Stimulated activated naive B cell treated with anti-CD40 and anti-IgM and Interleukin-4, amounts not matched to agents 10 μg/mL and 1 μg/mL and 100 μg/mL, for 72 hours (primary cell): ENCODE measurements around the gene ITGA7.
"Not testable (repeated sequence)": the region's sequence is repeated elsewhere in the genome, so short reads cannot be mapped to it uniquely, and the experiment has no call there.

Source experiments
- ATAC-seq, 2 donors: fragments of 150-1000 bp; cut with Tn5 transposase; replicated peaks; 2 replicates each; pipeline ENCODE4 v1.10.0; 2021; ENCODE audit warnings: moderate library complexity in 1 of 2
- DNase-seq: peaks from one replicate; pipeline ENCODE4 v3.0.0; 2021
- H3K27ac Mint-ChIP-seq: one replicate; pipeline ENCODE4 v1.8.0; 2022; ENCODE audit warnings: mild to moderate bottlenecking, mixed read lengths
- H3K27me3 Mint-ChIP-seq, 2 donors: one replicate each; pipeline ENCODE4 v1.8.0; 2022; ENCODE audit warnings: mixed read lengths in 2 of 2
- H3K36me3 Mint-ChIP-seq, 2 donors: one replicate each; pipeline ENCODE4 v1.8.0; 2022; ENCODE audit warnings: mixed read lengths in 2 of 2, mild to moderate bottlenecking in 1 of 2
- H3K4me1 Mint-ChIP-seq, 2 donors: one replicate each; pipeline ENCODE4 v1.8.0; 2022; ENCODE audit warnings: mixed read lengths in 2 of 2, mild to moderate bottlenecking in 1 of 2
- H3K4me3 Mint-ChIP-seq, 2 donors: one replicate each; pipeline ENCODE4 v1.8.0; 2022; ENCODE audit warnings: mild to moderate bottlenecking in 2 of 2, mixed read lengths in 2 of 2, moderate library complexity in 1 of 2
- H3K9me3 Mint-ChIP-seq, 2 donors: one replicate each; pipeline ENCODE4 v1.8.0; 2022; ENCODE audit warnings: mixed read lengths in 2 of 2, mild to moderate bottlenecking in 1 of 2

The ITGA7 gene

GRCh38 chr12:55652352-55652751 is 55.4 kb downstream of the ITGA7 start:
- ATAC-seq: peak; percentile 73 to 76
- no peak for DNase-seq
- H3K27me3 Mint-ChIP-seq: no peaks in the 10 kb centered on the region

DNA sequence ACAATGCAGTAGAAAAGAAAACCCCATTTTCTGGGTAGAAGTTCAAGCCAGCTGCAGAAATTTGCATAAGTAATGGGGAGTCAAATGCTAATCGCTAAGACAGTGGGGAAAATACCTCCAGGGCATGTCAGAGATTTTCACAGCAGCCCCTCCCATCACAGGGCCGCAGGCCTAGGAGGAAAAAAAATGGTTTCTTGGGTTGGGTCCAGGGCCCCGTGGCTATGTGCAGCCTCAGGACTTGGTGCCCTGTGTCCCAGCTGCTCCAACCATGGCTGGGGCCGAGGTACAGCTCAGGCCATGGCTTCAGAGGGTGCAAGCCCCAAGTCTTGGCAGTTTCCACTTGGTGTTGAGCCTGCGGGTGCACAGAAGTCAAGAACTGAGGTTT is 56.4 kb downstream of the ITGA7 start:
- peaks cover 12 to 13% of the 10 kb centered on the region in 2 donors for H3K9me3 Mint-ChIP-seq
- H3K27me3 Mint-ChIP-seq: no peaks in the 10 kb centered on the region
- peaks cover 8 to 20% of the 10 kb centered on the region in 2 donors for H3K36me3 Mint-ChIP-seq
- DNase-seq: no peak
- peaks cover 18 to 38% of the 10 kb centered on the region in 2 donors for H3K4me1 Mint-ChIP-seq
- ATAC-seq: no peak
- peak overlapping the region; percentile 93 for H3K27ac Mint-ChIP-seq
- H3K4me3 Mint-ChIP-seq: no peak overlapping the region

More at GRCh38 chr12:55652352-55652751, 55.4 kb downstream of the ITGA7 start:
- peaks cover 10 to 13% of the 10 kb centered on the region in 2 donors for H3K9me3 Mint-ChIP-seq
- H3K36me3 Mint-ChIP-seq: peaks cover 8 to 20% of the 10 kb centered on the region in 2 donors
- H3K4me1 Mint-ChIP-seq: peaks cover 14 to 34% of the 10 kb centered on the region in 2 donors
- peak overlapping the region; percentile 31 for H3K27ac Mint-ChIP-seq
- H3K4me3 Mint-ChIP-seq: no peak overlapping the region

DNA sequence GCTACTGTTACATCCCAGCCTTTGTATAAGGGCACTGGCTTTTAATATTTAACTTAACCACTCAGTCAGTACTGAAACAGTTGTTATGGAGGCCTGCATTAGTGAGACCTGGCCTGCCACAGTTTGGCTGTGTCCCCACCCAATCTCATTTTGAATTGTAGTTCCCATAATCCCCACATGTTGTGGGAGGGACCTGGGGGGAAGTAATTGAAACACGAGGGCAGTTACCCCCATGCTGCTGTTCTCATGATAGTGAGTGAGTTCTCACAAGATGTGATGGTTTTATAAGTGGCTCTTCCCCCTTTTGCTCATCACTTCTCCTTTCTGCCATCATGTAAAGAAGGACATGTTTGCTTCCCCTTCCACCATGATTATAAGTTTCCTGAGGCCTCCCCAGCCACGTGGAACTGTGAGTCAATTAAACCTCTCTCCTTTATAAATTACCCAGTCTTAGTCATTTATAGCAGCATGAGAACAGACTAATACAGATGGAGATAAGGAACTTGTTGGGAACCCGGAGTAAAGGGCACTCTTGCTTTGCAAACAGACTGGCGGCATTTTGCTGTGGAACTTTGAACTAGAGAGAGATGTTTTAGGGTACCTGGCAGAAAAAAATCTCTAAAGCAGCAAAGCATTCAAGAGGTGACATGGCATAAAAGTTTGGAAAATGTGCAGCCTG is 56.9 kb downstream of the ITGA7 start:
- peak overlapping the region; percentile 93 for H3K27ac Mint-ChIP-seq
- H3K36me3 Mint-ChIP-seq: peaks cover 8 to 20% of the 10 kb centered on the region in 2 donors

DNA sequence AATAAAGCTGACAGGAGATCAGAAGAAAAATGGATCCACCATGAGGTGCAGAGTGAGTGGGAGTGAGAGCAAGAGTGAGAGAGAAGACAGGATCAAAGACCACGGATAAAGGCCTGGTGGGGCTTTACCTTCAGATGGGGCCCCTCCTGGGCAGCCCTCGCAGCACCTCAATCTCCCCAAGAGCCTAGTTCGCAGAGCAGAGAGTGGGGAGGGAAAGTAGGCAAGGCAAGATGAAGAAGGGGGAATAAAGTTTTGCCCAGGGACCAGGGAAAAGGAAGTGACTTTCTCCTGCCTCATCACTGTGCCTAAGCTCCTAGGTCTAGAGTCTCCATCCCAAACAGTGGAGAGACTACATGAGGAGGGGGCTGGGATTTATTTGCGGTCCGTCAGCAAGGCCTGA is 60.7 kb downstream of the ITGA7 start:
- Mint-ChIP-seq H3K4me1 (peaks cover 31 to 47% of the 10 kb centered on the region in 2 donors), H3K27ac (no peak overlapping the region), H3K4me3 (peak overlapping the region in 1 of 2 donors; percentile 10)

More for the DNA sequence above, 56.9 kb downstream of the ITGA7 start:
- H3K4me1 Mint-ChIP-seq: peaks cover 21 to 42% of the 10 kb centered on the region in 2 donors
- H3K27me3 Mint-ChIP-seq: not testable (repeated sequence)
- H3K4me3 Mint-ChIP-seq: peak overlapping the region in 1 of 2 donors; percentile 26
- DNase-seq (peak; percentile 25), ATAC-seq (peak; percentile 28 to 41)
- peaks cover 12 to 13% of the 10 kb centered on the region in 2 donors for H3K9me3 Mint-ChIP-seq

GRCh38 chr12:55644591-55644990 is 63.1 kb downstream of the ITGA7 start:
- peaks cover 36 to 42% of the 10 kb centered on the region in 2 donors for H3K4me1 Mint-ChIP-seq
- no peak overlapping the region for H3K27ac Mint-ChIP-seq
- ATAC-seq (no peak), DNase-seq (no peak)
- H3K4me3 Mint-ChIP-seq: no peak overlapping the region
- H3K9me3 Mint-ChIP-seq: peaks cover 2 to 5% of the 10 kb centered on the region in 2 donors
- H3K36me3 Mint-ChIP-seq: peaks cover 0 to 5% of the 10 kb centered on the region in 2 donors
- no peaks in the 10 kb centered on the region for H3K27me3 Mint-ChIP-seq

More for the DNA sequence above, 60.7 kb downstream of the ITGA7 start:
- H3K9me3 Mint-ChIP-seq: peaks cover 12 to 13% of the 10 kb centered on the region in 2 donors
- DNase-seq: no peak
- ATAC-seq: no peak
- no peaks in the 10 kb centered on the region for H3K27me3 Mint-ChIP-seq
- peaks cover 8 to 20% of the 10 kb centered on the region in 2 donors for H3K36me3 Mint-ChIP-seq

GRCh38 chr12:55642669-55643068 is 65.0 kb downstream of the ITGA7 start:
- peak overlapping the region in 1 of 2 donors; percentile 37 for H3K4me3 Mint-ChIP-seq
- H3K36me3 Mint-ChIP-seq: no peaks in the 10 kb centered on the region
- DNase-seq: no peak

DNA sequence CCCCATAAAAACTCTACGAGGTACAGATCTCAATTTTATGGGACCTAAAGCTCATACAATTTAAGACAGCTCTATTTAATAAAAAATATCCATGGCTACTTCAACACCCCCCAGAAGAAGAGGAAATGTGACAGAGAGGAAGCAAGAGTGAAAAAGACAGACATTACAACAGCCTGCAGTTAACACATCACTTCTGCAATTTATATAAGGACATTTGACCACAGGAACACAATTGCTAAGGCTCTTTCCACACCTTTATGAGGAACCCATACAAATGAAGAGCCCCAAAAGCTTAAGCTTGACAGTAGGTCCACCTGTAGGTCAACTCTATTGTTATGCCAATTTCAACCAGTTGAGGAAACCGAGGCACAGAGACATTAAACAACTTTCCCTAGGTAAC is 65.4 kb downstream of the ITGA7 start:
- ATAC-seq (peak; percentile 68 to 71), DNase-seq (no peak)
- H3K36me3 Mint-ChIP-seq: no peaks in the 10 kb centered on the region
- peaks cover 0 to 5% of the 10 kb centered on the region in 2 donors for H3K9me3 Mint-ChIP-seq
- H3K27me3 Mint-ChIP-seq: peaks cover 5% of the 10 kb centered on the region in 2 donors
- H3K4me3 Mint-ChIP-seq: peak overlapping the region in 1 of 2 donors; percentile 37
- no peak overlapping the region for H3K27ac Mint-ChIP-seq
- peaks cover 36 to 42% of the 10 kb centered on the region in 2 donors for H3K4me1 Mint-ChIP-seq

More at GRCh38 chr12:55642669-55643068, 65.0 kb downstream of the ITGA7 start:
- peak; percentile 38 to 40 for ATAC-seq
- Mint-ChIP-seq H3K27me3 (peaks cover 1% of the 10 kb centered on the region in 2 donors), H3K27ac (no peak overlapping the region), H3K4me1 (peaks cover 36 to 42% of the 10 kb centered on the region in 2 donors), H3K9me3 (peaks cover 0 to 5% of the 10 kb centered on the region in 2 donors)

DNA sequence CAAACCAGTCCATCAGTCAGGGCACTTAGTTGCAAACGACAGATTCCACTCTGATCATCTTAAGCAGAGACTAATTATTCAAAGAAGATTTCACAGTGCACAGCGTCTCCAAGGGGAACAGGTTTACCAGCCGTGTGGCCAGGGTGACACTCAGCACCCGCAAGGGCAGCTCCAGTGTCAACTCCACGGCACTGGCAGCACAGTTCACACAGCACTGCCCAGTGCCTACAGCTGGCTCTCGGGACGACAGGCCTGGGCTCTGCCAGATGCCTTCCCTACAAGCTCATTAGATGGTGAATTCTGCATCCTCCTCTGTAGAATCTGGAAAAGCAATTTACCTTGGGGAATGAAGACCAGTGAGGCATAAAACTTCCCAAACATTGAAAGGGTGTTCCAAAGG is 66.1 kb downstream of the ITGA7 start:
- Mint-ChIP-seq H3K4me1 (peaks cover 33 to 36% of the 10 kb centered on the region in 2 donors), H3K27me3 (peaks cover 11% of the 10 kb centered on the region in 2 donors), H3K27ac (peak overlapping the region; percentile 25), H3K36me3 (no peaks in the 10 kb centered on the region), H3K4me3 (no peak overlapping the region), H3K9me3 (peaks cover 0 to 2% of the 10 kb centered on the region in 2 donors)
- ATAC-seq: no peak
- no peak for DNase-seq

DNA sequence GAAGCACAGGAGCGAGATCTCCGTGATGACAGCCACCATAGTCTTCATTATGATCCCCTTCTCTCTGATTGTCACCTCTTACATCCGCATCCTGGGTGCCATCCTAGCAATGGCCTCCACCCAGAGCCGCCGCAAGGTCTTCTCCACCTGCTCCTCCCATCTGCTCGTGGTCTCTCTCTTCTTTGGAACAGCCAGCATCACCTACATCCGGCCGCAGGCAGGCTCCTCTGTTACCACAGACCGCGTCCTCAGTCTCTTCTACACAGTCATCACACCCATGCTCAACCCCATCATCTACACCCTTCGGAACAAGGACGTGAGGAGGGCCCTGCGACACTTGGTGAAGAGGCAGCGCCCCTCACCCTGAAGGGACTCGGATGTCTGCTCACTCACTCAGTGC is 70.2 kb downstream of the ITGA7 start:
- ATAC-seq: no peak
- peaks cover 15 to 17% of the 10 kb centered on the region in 2 donors for H3K4me1 Mint-ChIP-seq

GRCh38 chr12:55636853-55637252 is 70.9 kb downstream of the ITGA7 start, which contains the start of gene OR10P1:
Gene OR10P1 (plus strand): TSS chr12:55636892. CDS start chr12:55636892, 0 bp downstream.
- no peaks in the 10 kb centered on the region for H3K36me3 Mint-ChIP-seq
- H3K27me3 Mint-ChIP-seq: peaks cover 24 to 32% of the 10 kb centered on the region in 2 donors
- no peak within 1 kb of the TSS for H3K4me3 Mint-ChIP-seq
- no peak within 1 kb of the TSS for H3K27ac Mint-ChIP-seq
- no peak for ATAC-seq
- H3K9me3 Mint-ChIP-seq: no peaks in the 10 kb centered on the region
- peaks cover 9 to 10% of the 10 kb centered on the region in 2 donors for H3K4me1 Mint-ChIP-seq
- no peak for DNase-seq

More for the DNA sequence above, 70.2 kb downstream of the ITGA7 start:
- DNase-seq: no peak
- Mint-ChIP-seq H3K27ac (no peak overlapping the region), H3K27me3 (peaks cover 21 to 26% of the 10 kb centered on the region in 2 donors), H3K9me3 (no peaks in the 10 kb centered on the region), H3K4me3 (no peak overlapping the region), H3K36me3 (no peaks in the 10 kb centered on the region)

DNA sequence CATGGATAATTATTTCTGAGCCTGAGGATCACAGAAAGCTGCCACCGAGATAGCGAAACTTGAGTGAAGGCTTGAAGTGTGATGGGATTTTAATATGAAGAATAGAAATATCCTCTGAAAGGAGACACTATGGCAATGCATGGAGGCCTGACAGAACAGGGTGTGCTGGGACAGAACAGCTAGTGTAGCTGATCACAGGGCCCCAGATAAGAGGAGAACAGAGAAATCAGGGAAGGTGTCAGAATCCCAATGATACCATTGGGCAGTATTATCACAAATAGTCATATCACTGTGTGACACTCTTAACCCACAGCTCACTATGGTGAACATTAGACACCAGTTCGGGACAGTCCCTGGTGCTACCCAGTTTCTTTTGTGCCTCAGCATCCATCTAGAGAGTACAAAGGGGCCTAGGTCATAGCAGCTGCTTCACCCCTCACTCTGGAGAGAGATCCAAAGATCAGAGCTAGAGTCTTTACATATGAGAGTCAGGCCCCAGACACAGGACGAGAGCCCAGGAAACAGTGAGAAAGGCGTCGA is 71.5 kb downstream of the ITGA7 start:
- H3K36me3 Mint-ChIP-seq: no peaks in the 10 kb centered on the region
- H3K4me1 Mint-ChIP-seq: peaks cover 3 to 4% of the 10 kb centered on the region in 2 donors
- no peak overlapping the region for H3K27ac Mint-ChIP-seq
- no peak overlapping the region for H3K4me3 Mint-ChIP-seq
- H3K27me3 Mint-ChIP-seq: peaks cover 24 to 33% of the 10 kb centered on the region in 2 donors
- peak in 1 of 2 donors; percentile 51 for ATAC-seq
- DNase-seq: no peak
- no peaks in the 10 kb centered on the region for H3K9me3 Mint-ChIP-seq
